Keratinocyte (primary cell): ENCODE results near the gene CDC34. TPM values are rescaled to one million over a fixed set of nuclear protein-coding genes. Genes with fewer than 3 reads are reported as not detected.

Experiments
- DNase-seq: peaks from one replicate; pipeline ENCODE4 v3.0.0-alpha.2; 2011; ENCODE audit warnings: low read depth, missing footprints, low spot score
- FAIRE-seq: peaks from 2 replicates; lab custom pipeline; 2011; peaks lifted over from hg19 to GRCh38; lab: Jason Lieb, UNC
- H2AFZ ChIP-seq: 2 replicates; pipeline ENCODE4 v1.6.0; 2012; ENCODE audit warnings: low read length, control low read depth, inconsistent platforms; ENCODE audit not compliant: control insufficient read depth
- H3K27ac ChIP-seq: 2 replicates; pipeline ENCODE4 v1.5.1; 2011; ENCODE audit warnings: low read length; ENCODE audit not compliant: control insufficient read depth, insufficient read depth
- H3K27me3 ChIP-seq: 3 replicates; pipeline ENCODE4 v1.6.0; 2011; ENCODE audit warnings: low read length; ENCODE audit not compliant: control insufficient read depth, insufficient read depth; ENCODE audit errors: extremely low read depth
- H3K36me3 ChIP-seq, 2 experiments: 2 replicates in 1 of 2; 3 replicates in 1 of 2; pipeline ENCODE4 v1.5.1; 2011; ENCODE audit warnings: low read length in 2 of 2, mild to moderate bottlenecking in 1 of 2; ENCODE audit not compliant: control insufficient read depth in 2 of 2, insufficient read depth in 2 of 2; ENCODE audit errors: extremely low read depth in 1 of 2
- H3K4me1 ChIP-seq: 3 replicates; pipeline ENCODE4 v1.5.1; 2011; ENCODE audit warnings: low read length; ENCODE audit not compliant: control insufficient read depth, insufficient read depth; ENCODE audit errors: extremely low read depth
- H3K4me2 ChIP-seq: 3 replicates; pipeline ENCODE4 v1.6.0; 2011; ENCODE audit warnings: low read depth, low read length; ENCODE audit not compliant: control insufficient read depth, insufficient read depth; ENCODE audit errors: extremely low read depth
- H3K4me3 ChIP-seq, 3 experiments: fragments of 200-600 bp in 1 of 3; sonication (generic) in 1 of 3; 2 replicates in 2 of 3; 3 replicates in 1 of 3; pipeline ENCODE4 v1.5.1; 2011 to 2016; ENCODE audit warnings: low read length in 3 of 3, mild to moderate bottlenecking in 3 of 3, control low read depth in 2 of 3, inconsistent platforms in 1 of 3, low read depth in 1 of 3, mixed read lengths in 1 of 3, mixed run types in 1 of 3, moderate library complexity in 1 of 3; ENCODE audit not compliant: control insufficient read depth in 2 of 3, insufficient read depth in 2 of 3; ENCODE audit errors: extremely low read depth in 1 of 3
- H3K79me2 ChIP-seq: 2 replicates; pipeline ENCODE4 v1.6.0; 2012; ENCODE audit warnings: low read length; ENCODE audit not compliant: control insufficient read depth, insufficient read depth
- H3K9ac ChIP-seq: 3 replicates; pipeline ENCODE4 v1.6.0; 2011; ENCODE audit warnings: low read length; ENCODE audit not compliant: control insufficient read depth, insufficient read depth; ENCODE audit errors: extremely low read depth
- H3K9me1 ChIP-seq: 3 replicates; pipeline ENCODE4 v1.6.0; 2011; ENCODE audit warnings: low read length; ENCODE audit not compliant: control insufficient read depth, insufficient read depth; ENCODE audit errors: extremely low read depth
- H3K9me3 ChIP-seq: 2 replicates; pipeline ENCODE4 v1.5.1; 2012; ENCODE audit warnings: low read depth, low read length; ENCODE audit not compliant: control insufficient read depth
- H4K20me1 ChIP-seq: 3 replicates; pipeline ENCODE4 v1.6.0; 2011; ENCODE audit warnings: low read length; ENCODE audit not compliant: control insufficient read depth, insufficient read depth; ENCODE audit errors: extremely low read depth
- CTCF ChIP-seq, 3 experiments: IDR thresholded peaks in 1 of 3; conservative IDR thresholded peaks in 1 of 3; optimal IDR thresholded peaks in 1 of 3; 2 replicates in 2 of 3; 3 replicates in 1 of 3; pipeline versions ENCODE3 to v1.5.1; 2011; ENCODE audit warnings: low read length in 3 of 3, mild to moderate bottlenecking in 3 of 3, moderate library complexity in 2 of 3, control low read depth in 1 of 3, inconsistent platforms in 1 of 3; ENCODE audit not compliant: insufficient read depth in 2 of 3; ENCODE audit errors: extremely low read depth in 1 of 3
- EZH2 ChIP-seq: IDR thresholded peaks from one replicate; pipeline ENCODE4 v1.6.1; 2012; ENCODE audit warnings: inconsistent platforms, mild to moderate bottlenecking, low read length, moderate library complexity
- dilution Hi-C: fragments of 300-500 bp; cut with MboI; formaldehyde crosslinking; loops from one replicate; pipeline ENCODE4 v1.7.0; 2020; ENCODE audit warnings: low sequenced_read_pairs; ENCODE audit not compliant: extremely low pct_ligation_motif_present
- polyA plus RNA-seq, 5 experiments: library from polyadenylated mRNA; depleted of rRNA in 3 of 5; stranded (reverse) in 3 of 5; stranded (forward) in 1 of 5; unstranded in 1 of 5; fragments of >200 nt; gene quantifications; 1 replicate in 1 of 5; 2 replicates in 3 of 5; 3 replicates in 1 of 5; pipeline versions ENCODE4 v1.2.1 to v1.2.3, GENCODE V29; 2011 to 2012; ENCODE audit warnings: missing spikeins in 2 of 5, low read depth in 1 of 5, low replicate concordance in 1 of 5

Gene CDC34
- polyA plus RNA-seq, 1 donor (not counting 4 experiments of a cell fraction or from before 2014, with no cell fraction given), result 47.5 TPM

- H3K27ac ChIP-seq, result no peak overlapping the region
- H3K9ac ChIP-seq, result no peak overlapping the region
- no peaks in the 10 kb centered on the region for H3K36me3 ChIP-seq
- DNase-seq (no peak), FAIRE-seq (no peak)
- no peak overlapping the region for H2AFZ ChIP-seq
- no peaks in the 10 kb centered on the region for H3K27me3 ChIP-seq
- dilution Hi-C loops, result no loop called here
- no peaks in the 10 kb centered on the region for H3K9me1 ChIP-seq
- TF ChIP-seq EZH2, result no peak
- TF ChIP-seq CTCF (optimal IDR thresholded peaks at IDR 0.05 in 1 of 3, IDR thresholded peaks at IDR 0.05 in 1 of 3, conservative IDR thresholded peaks at IDR 0.05 in 1 of 3; ENCODE audit: extremely low read depth in 1 of 3, insufficient read depth in 2 of 3, low read length in 3 of 3), result no peak
- H3K4me1 ChIP-seq, result no peaks in the 10 kb centered on the region
- H3K4me2 ChIP-seq, result no peak overlapping the region
- no peaks in the 10 kb centered on the region for H3K79me2 ChIP-seq
- H3K9me3 ChIP-seq, result no peaks in the 10 kb centered on the region
- no peak overlapping the region for H3K4me3 ChIP-seq
- H4K20me1 ChIP-seq, result no peaks in the 10 kb centered on the region
These were observed 12.1 kb upstream of the CDC34 start for GRCh38 chr19:519449-519865.

GRCh38 chr19:522726-523125 is 8.8 kb upstream of the CDC34 start:
- no peaks in the 10 kb centered on the region for H3K36me3 ChIP-seq
- H3K9me3 ChIP-seq, result no peaks in the 10 kb centered on the region
- H3K9me1 ChIP-seq, result no peaks in the 10 kb centered on the region
- no peaks in the 10 kb centered on the region for H3K79me2 ChIP-seq
- no peak overlapping the region for H3K27ac ChIP-seq
- DNase-seq, result no peak
- no peaks in the 10 kb centered on the region for H3K4me1 ChIP-seq
- no peak overlapping the region for H2AFZ ChIP-seq
- dilution Hi-C loops, result no loop called here
- TF ChIP-seq CTCF (optimal IDR thresholded peaks at IDR 0.05 in 1 of 3, IDR thresholded peaks at IDR 0.05 in 1 of 3, conservative IDR thresholded peaks at IDR 0.05 in 1 of 3; ENCODE audit: extremely low read depth in 1 of 3, insufficient read depth in 2 of 3, low read length in 3 of 3) (no peak), EZH2 (no peak)
- no peak overlapping the region for H3K9ac ChIP-seq
- no peak overlapping the region for H3K4me3 ChIP-seq
- no peaks in the 10 kb centered on the region for H4K20me1 ChIP-seq
- H3K4me2 ChIP-seq, result no peak overlapping the region
- H3K27me3 ChIP-seq, result peaks cover 4% of the 10 kb centered on the region
- FAIRE-seq, result no peak
